DND-41 (cell line): ENCODE data around the gene GRAMD4.

Source experiments
- ATAC-seq: fragments of 200-7000 bp; cut with Tn5 transposase; 3 replicates; pipeline ENCODE4 v1.9.1; 2021; ENCODE audit warnings: low read depth; ENCODE audit not compliant: insufficient read depth
- DNase-seq: peaks from one replicate; pipeline ENCODE4 v3.0.0-alpha.2; 2020
- H2AFZ ChIP-seq: 2 replicates; pipeline ENCODE4 v1.6.0; 2012; ENCODE audit warnings: low read depth, low read length
- H3K27ac ChIP-seq: 2 replicates; pipeline ENCODE4 v1.5.1; 2012; ENCODE audit warnings: low read length, inconsistent platforms
- H3K27me3 ChIP-seq: fragments of 200-600 bp; sonication (generic); 2 replicates; pipeline ENCODE4 v1.6.0; 2012; ENCODE audit warnings: low read length, mild to moderate bottlenecking, inconsistent platforms; ENCODE audit not compliant: insufficient read depth, poor library complexity
- H3K36me3 ChIP-seq: 2 replicates; pipeline ENCODE4 v1.5.1; 2012; ENCODE audit warnings: low read length, inconsistent platforms; ENCODE audit not compliant: insufficient read depth
- H3K4me1 ChIP-seq: 2 replicates; pipeline ENCODE4 v1.5.1; 2012; ENCODE audit warnings: mild to moderate bottlenecking, low read length; ENCODE audit not compliant: insufficient read depth
- H3K4me2 ChIP-seq: 2 replicates; pipeline ENCODE4 v1.6.0; 2012; ENCODE audit warnings: mild to moderate bottlenecking, moderate library complexity, low read length, inconsistent platforms; ENCODE audit not compliant: insufficient read depth
- H3K4me3 ChIP-seq, 2 experiments: fragments of 200-600 bp in 1 of 2; shearing (Covaris generic) in 1 of 2; 2 replicates each; pipeline ENCODE4 v1.5.1; 2012 to 2016; ENCODE audit warnings: inconsistent platforms in 2 of 2, low read length in 2 of 2, mild to moderate bottlenecking in 2 of 2, low read depth in 1 of 2, moderate library complexity in 1 of 2
- H3K79me2 ChIP-seq: 2 replicates; pipeline ENCODE4 v1.6.0; 2012; ENCODE audit warnings: low read length, inconsistent platforms; ENCODE audit not compliant: insufficient read depth
- H3K9ac ChIP-seq: 2 replicates; pipeline ENCODE4 v1.6.0; 2012; ENCODE audit warnings: low read depth, mild to moderate bottlenecking, inconsistent platforms, low read length, moderate library complexity
- H3K9me3 ChIP-seq: 2 replicates; pipeline ENCODE4 v1.5.1; 2012; ENCODE audit warnings: low read length, moderate library complexity, mild to moderate bottlenecking, inconsistent platforms; ENCODE audit not compliant: insufficient read depth, severe bottlenecking
- H4K20me1 ChIP-seq: 2 replicates; pipeline ENCODE4 v1.6.0; 2012; ENCODE audit warnings: low read length; ENCODE audit not compliant: insufficient read depth
- CTCF ChIP-seq: IDR thresholded peaks from 2 replicates; pipeline ENCODE4 v1.5.1; 2012; ENCODE audit warnings: borderline replicate concordance, low read length, moderate library complexity, mild to moderate bottlenecking; ENCODE audit not compliant: poor library complexity, severe bottlenecking; ENCODE audit errors: extremely low read depth
- EZH2 ChIP-seq: IDR thresholded peaks from 3 replicates; pipeline ENCODE4 v1.6.1; 2012; ENCODE audit warnings: borderline replicate concordance, low read depth, mild to moderate bottlenecking, moderate library complexity, low read length, inconsistent platforms; ENCODE audit not compliant: severe bottlenecking

GRAMD4 gene

GRCh38 chr22:46696229-46696518, 76.0 kb downstream of the GRAMD4 start:
- Histone ChIP-seq H3K27me3 (no peaks in the 10 kb centered on the region), H3K36me3 (peaks cover 88% of the 10 kb centered on the region), H3K4me2 (no peak overlapping the region), H3K27ac (no peak overlapping the region), H3K9ac (no peak overlapping the region), H3K4me3 (no peak overlapping the region), H4K20me1 (peaks cover 9% of the 10 kb centered on the region), H2AFZ (no peak overlapping the region), H3K4me1 (no peaks in the 10 kb centered on the region), H3K79me2 (no peaks in the 10 kb centered on the region), H3K9me3 (no peaks in the 10 kb centered on the region)
- DNase-seq (no peak), ATAC-seq (no peak)
- TF ChIP-seq CTCF (no peak), EZH2 (no peak)

- H3K27ac ChIP-seq, result no peak overlapping the region
- no peaks in the 10 kb centered on the region for H3K9me3 ChIP-seq
- no peaks in the 10 kb centered on the region for H3K4me1 ChIP-seq
- ATAC-seq, result no peak
- H3K9ac ChIP-seq, result no peak overlapping the region
- no peaks in the 10 kb centered on the region for H3K27me3 ChIP-seq
- H3K4me3 ChIP-seq, result no peak overlapping the region
- no peak overlapping the region for H3K4me2 ChIP-seq
- peaks cover 88% of the 10 kb centered on the region for H3K36me3 ChIP-seq
- no peak for TF ChIP-seq CTCF
- no peak for TF ChIP-seq EZH2
- H2AFZ ChIP-seq, result no peak overlapping the region
- no peaks in the 10 kb centered on the region for H3K79me2 ChIP-seq
- H4K20me1 ChIP-seq, result peaks cover 9% of the 10 kb centered on the region
- DNase-seq, result no peak
These were observed 76.4 kb downstream of the GRAMD4 start for GRCh38 chr22:46696614-46697013.

- Histone ChIP-seq H2AFZ (no peak overlapping the region), H3K27me3 (no peaks in the 10 kb centered on the region), H3K36me3 (peaks cover 93% of the 10 kb centered on the region), H3K4me2 (no peak overlapping the region), H3K4me1 (no peaks in the 10 kb centered on the region), H3K9me3 (no peaks in the 10 kb centered on the region), H3K4me3 (no peak overlapping the region), H3K27ac (peak overlapping the region; percentile 24; the same call in 1 of the 2 replicates), H3K79me2 (no peaks in the 10 kb centered on the region), H3K9ac (no peak overlapping the region), H4K20me1 (peaks cover 9% of the 10 kb centered on the region)
- TF ChIP-seq CTCF, result no peak
- TF ChIP-seq EZH2, result no peak
- DNase-seq (no peak), ATAC-seq (no peak)
These were observed 77.8 kb downstream of the GRAMD4 start for GRCh38 chr22:46697811-46698515.
